Rectal smooth muscle tissue (tissue), 1 donor: Measurements from ENCODE around the gene EMC10.

Experiments
- H3K27ac ChIP-seq: one replicate; pipeline ENCODE4 v1.7.0; 2013; ENCODE audit warnings: low read depth, low read length, inconsistent platforms
- H3K27me3 ChIP-seq: one replicate; pipeline ENCODE4 v1.7.0; 2013; ENCODE audit warnings: low read length; ENCODE audit not compliant: control insufficient read depth, insufficient read depth
- H3K36me3 ChIP-seq: one replicate; pipeline ENCODE4 v1.7.0; 2013; ENCODE audit warnings: low read length; ENCODE audit not compliant: control insufficient read depth, insufficient read depth
- H3K4me1 ChIP-seq: one replicate; pipeline ENCODE4 v1.7.0; 2013; ENCODE audit warnings: low read length; ENCODE audit not compliant: control insufficient read depth, insufficient read depth
- H3K4me3 ChIP-seq: one replicate; pipeline ENCODE4 v1.7.0; 2013; ENCODE audit warnings: low read length
- H3K9ac ChIP-seq: one replicate; pipeline ENCODE4 v1.7.0; 2013; ENCODE audit warnings: low read length

EMC10 gene

GRCh38 chr19:50485284-50485955, 9.1 kb downstream of the EMC10 start:
- Histone ChIP-seq H3K36me3 (peaks cover 9% of the 10 kb centered on the region), H3K4me1 (no peaks in the 10 kb centered on the region), H3K4me3 (no peak overlapping the region), H3K27ac (no peak overlapping the region), H3K9ac (no peak overlapping the region), H3K27me3 (peaks cover 5% of the 10 kb centered on the region)

DNA sequence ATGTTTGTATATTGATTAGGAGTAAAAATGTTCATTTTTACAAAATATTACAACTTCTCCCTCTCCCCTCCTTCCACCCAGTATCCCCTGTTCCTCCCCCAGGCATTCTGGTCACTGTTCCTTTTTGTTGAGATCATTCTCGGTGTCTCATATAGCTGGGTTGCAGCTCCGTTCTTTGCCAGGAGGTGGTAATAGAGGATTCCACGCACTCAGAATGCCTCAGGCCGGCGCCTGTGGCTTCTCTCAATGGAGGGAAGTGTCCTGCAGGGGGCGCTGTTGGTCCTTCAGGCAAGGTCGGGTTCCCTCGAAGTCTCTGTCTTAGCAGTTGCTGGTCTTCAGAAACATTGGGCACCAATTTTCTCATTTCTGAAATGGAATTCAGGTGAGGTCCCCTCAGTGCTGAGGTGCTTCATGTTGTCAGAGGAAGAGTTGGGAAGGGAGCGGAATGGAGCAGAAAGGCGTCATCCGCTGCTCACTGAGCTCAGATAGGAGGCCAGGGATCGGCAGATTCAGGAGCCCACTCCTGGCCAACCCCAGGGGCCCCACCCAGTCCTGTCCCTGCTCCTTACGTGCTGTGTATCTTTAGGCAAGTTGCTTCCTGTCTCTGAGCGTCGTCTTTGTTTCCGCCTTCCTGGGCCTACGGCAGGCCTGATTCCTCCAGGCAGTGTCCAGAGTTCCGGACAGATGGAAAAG, 10.7 kb downstream of the EMC10 start:
- H3K4me3 ChIP-seq: no peak overlapping the region
- H3K9ac ChIP-seq: no peak overlapping the region
- no peak overlapping the region for H3K27ac ChIP-seq
- H3K36me3 ChIP-seq: peaks cover 9% of the 10 kb centered on the region
- H3K4me1 ChIP-seq: no peaks in the 10 kb centered on the region
- peaks cover 12% of the 10 kb centered on the region for H3K27me3 ChIP-seq

DNA sequence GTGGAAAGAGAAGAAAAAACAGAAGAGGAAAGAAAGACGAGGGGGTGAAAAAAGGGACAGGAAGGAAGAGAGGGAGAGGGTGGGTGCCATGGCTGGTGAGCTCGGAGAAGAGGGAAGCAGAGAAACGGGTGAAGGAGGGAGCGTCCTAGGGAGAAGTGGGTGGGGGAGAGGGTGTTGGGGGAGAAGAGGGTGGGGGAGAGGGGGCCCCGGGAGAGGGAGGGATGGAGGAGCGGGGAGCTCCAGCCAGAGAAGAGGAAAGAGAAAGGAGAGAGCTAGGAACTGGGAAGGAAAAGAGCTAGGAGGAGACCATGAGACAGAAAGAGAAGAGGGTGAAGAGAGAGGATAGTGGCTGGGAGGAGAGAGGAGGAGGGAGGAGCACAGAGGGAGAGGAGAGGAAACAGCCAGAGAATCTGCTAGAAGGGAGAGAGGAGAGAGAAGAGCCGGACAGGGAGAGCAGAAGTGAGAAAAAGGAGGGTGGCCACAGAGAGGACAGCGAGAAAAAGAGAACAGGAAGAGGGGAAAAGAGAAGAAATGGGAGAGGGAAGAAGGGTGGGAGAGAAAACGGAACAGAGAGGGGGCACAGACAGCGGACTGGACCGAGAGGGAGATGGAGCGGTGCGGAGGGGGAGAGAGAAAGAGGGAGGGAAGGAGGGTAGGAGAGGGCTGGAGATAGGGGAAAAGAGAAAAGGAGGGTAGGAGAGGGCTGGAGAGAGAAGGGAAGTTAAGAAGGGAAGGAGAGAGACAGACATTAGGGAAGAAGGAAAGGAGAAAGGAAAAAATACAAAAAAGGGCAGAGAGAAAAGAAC, 12.3 kb downstream of the EMC10 start:
- no peaks in the 10 kb centered on the region for H3K4me1 ChIP-seq
- peaks cover 12% of the 10 kb centered on the region for H3K27me3 ChIP-seq
- no peak overlapping the region for H3K9ac ChIP-seq
- H3K36me3 ChIP-seq: peaks cover 3% of the 10 kb centered on the region
- no peak overlapping the region for H3K27ac ChIP-seq
- no peak overlapping the region for H3K4me3 ChIP-seq

DNA sequence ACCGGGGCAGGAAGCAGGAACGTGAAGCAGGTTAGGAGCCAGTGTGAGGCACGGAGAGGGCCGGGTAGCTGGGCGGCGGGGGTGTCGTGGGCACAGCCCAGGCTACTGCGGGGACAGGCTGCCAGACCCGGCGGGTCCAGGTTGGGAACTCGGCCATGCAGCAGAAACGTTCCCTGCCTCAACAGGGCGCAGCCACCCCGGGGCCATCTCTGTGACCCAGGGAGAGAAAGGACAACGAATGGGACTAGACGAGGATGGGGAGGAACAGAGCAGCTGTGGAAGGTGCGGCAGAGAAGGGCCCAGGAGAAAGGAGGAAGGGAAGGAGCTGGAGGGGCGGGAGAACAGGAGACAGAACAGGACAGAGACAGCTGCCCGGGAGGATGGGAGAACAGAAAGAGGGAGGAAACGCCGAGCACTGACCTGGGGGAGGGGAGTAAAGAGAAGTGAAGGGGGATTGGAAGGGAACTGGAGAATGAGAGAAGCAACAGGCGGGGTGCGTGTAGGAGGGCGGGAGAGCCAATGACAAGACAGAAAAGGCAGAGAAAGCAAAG, 13.2 kb downstream of the EMC10 start:
- Histone ChIP-seq H3K27me3 (peaks cover 12% of the 10 kb centered on the region), H3K9ac (no peak overlapping the region), H3K36me3 (peaks cover 3% of the 10 kb centered on the region), H3K4me1 (no peaks in the 10 kb centered on the region), H3K4me3 (no peak overlapping the region), H3K27ac (no peak overlapping the region)

- Histone ChIP-seq H3K9ac (no peak overlapping the region), H3K36me3 (no peaks in the 10 kb centered on the region), H3K4me3 (no peak overlapping the region), H3K27ac (no peak overlapping the region), H3K4me1 (no peaks in the 10 kb centered on the region), H3K27me3 (peaks cover 12% of the 10 kb centered on the region)
Observed at GRCh38 chr19:50490411-50490811, 14.1 kb downstream of the EMC10 start.

- no peak overlapping the region for H3K4me3 ChIP-seq
- no peaks in the 10 kb centered on the region for H3K36me3 ChIP-seq
- no peaks in the 10 kb centered on the region for H3K4me1 ChIP-seq
- H3K27me3 ChIP-seq: peaks cover 12% of the 10 kb centered on the region
- no peak overlapping the region for H3K27ac ChIP-seq
- H3K9ac ChIP-seq: no peak overlapping the region
Observed at GRCh38 chr19:50490991-50491472, 14.7 kb downstream of the EMC10 start.

GRCh38 chr19:50492303-50493052, 16.2 kb downstream of the EMC10 start:
- Histone ChIP-seq H3K4me1 (no peaks in the 10 kb centered on the region), H3K36me3 (no peaks in the 10 kb centered on the region), H3K9ac (no peak overlapping the region), H3K4me3 (no peak overlapping the region), H3K27me3 (peaks cover 10% of the 10 kb centered on the region), H3K27ac (no peak overlapping the region)

GRCh38 chr19:50493171-50493570, 16.9 kb downstream of the EMC10 start:
- H3K36me3 ChIP-seq: no peaks in the 10 kb centered on the region
- H3K27me3 ChIP-seq: peaks cover 7% of the 10 kb centered on the region
- no peak overlapping the region for H3K9ac ChIP-seq
- H3K4me3 ChIP-seq: no peak overlapping the region
- no peak overlapping the region for H3K27ac ChIP-seq
- no peaks in the 10 kb centered on the region for H3K4me1 ChIP-seq

DNA sequence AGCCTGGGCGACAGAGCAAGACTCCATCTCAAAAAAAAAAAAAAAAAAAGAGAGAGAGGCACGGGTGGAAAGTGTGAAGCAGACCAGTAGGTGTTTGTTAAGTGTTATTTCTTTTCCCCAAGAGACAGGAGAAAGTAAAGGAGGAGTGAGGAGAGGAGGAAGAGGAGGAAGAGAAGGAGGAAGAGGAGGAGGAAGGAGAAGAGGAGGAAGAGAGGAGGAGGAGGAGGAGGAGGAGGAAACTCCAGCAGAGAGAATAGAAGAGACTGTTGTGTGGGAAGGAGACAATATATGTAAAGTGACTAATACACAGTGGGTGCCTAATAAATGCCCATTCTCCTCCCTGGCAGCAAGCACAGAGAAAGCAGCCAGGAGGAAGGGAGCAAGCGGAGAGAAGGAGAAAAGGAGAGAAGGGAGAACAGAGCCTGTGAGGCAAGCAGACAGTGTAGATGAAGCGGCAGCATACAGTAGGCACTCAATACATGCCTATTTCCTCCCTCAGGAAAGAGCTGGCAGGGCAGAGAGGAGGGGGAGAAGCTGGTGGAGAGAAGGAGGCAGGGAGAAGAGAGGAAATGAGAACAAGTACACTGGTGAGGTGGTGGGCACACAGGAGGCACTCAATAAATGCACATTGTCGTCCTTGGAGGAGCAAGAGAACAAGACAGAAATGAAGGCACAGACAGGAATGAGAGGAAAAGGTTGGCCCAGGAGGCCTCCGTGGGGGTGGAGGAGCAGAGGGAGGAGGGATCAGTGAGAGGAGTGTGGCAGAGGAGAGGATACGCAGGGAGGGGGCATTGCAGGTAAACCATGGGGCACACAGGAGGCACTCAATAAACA, 18.1 kb downstream of the EMC10 start:
- H3K9ac ChIP-seq: no peak overlapping the region
- no peaks in the 10 kb centered on the region for H3K36me3 ChIP-seq
- no peak overlapping the region for H3K27ac ChIP-seq
- no peaks in the 10 kb centered on the region for H3K4me1 ChIP-seq
- peaks cover 7% of the 10 kb centered on the region for H3K27me3 ChIP-seq
- H3K4me3 ChIP-seq: no peak overlapping the region

DNA sequence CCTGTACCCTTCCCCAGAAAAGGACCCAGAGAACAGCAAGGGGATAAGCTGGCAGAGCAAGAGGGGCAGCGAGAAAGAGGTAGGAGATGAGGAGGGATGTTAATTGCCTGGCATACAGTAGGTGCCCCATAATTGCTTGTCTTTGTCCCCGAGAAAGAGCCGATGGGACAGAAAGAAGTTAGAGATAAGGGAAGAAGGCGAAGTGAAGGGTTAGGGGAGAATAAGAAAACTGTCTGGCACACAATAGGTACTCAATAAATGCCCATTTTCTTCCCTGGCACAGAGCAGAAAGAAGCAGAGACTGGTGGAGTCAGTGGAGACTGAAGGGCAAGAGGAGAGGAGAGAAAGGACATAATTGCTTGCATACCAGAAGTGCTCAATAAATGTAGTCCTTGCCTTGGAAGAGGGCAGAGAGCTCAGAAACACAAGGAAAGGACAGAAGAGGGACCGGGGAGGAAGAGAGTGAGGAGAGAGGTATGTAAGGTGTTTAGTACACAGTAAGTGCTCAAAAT, 18.8 kb downstream of the EMC10 start:
- no peaks in the 10 kb centered on the region for H3K36me3 ChIP-seq
- H3K4me1 ChIP-seq: no peaks in the 10 kb centered on the region
- H3K4me3 ChIP-seq: no peak overlapping the region
- no peak overlapping the region for H3K27ac ChIP-seq
- no peak overlapping the region for H3K9ac ChIP-seq
- H3K27me3 ChIP-seq: peaks cover 7% of the 10 kb centered on the region
